HG03571 (cell line): ENCODE measurements around the gene SETD1B.
"Not testable (repeated sequence)": the region's sequence is repeated elsewhere in the genome, so short reads cannot be mapped to it uniquely, and the experiment has no call there.

ENCODE experiments used
- ATAC-seq: cut with Tn5 transposase; IDR thresholded peaks from one replicate; pipeline ENCODE4 v1.9.1; 2021; ENCODE audit not compliant: unreplicated experiment

SETD1B gene

GRCh38 chr12:121779422-121779895 lies 24.4 kb upstream of the SETD1B start:
- no peak for ATAC-seq

GRCh38 chr12:121780429-121780828 lies 23.4 kb upstream of the SETD1B start:
- no peak for ATAC-seq

GRCh38 chr12:121781484-121781997 lies 22.3 kb upstream of the SETD1B start:
- ATAC-seq: no peak

DNA sequence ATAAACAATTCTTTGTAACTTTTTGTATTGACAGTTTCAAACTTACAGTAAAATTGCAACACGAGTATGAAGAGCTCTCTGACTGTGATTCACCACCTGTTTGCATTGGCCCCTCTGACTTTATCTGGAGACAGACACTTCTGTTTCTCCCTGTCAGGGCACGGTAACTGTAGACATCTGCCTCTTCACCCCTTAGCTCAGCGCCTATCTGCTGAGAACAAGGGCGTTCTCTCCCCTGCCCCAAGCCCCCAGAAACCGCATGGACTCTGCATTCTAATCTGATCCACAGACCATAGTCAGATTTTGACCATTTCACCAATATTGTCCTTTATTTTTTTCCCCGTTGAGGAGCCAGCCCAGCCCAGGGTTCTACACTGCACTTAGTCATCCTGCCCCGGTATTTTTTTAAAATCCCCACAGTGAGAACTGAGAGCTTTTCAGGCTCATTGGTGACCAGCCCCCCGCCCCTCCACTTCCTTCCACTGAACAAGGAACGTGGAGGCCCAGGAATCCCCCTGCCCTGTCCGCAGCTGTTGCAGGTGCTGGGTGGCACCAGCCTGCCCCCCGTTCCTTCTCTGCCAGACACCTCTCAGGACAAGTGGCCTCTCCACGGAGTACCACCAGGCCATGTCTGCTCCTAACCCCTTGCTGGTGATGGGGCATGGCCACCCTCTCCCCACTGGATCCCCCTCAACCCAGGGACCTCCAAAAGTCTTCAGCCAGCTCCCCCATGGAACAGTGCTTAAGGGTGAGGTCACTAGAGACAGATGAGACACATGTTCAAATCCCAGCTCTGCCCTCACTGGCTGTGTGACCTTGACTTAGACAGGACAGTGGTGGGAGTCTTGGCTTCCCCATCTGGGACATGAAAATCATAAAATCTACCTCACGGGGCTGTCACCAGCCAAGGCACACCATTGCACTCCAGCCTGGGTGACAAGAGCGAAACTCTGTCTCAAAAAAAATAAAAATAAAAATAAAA lies 21.5 kb upstream of the SETD1B start:
- no peak for ATAC-seq

DNA sequence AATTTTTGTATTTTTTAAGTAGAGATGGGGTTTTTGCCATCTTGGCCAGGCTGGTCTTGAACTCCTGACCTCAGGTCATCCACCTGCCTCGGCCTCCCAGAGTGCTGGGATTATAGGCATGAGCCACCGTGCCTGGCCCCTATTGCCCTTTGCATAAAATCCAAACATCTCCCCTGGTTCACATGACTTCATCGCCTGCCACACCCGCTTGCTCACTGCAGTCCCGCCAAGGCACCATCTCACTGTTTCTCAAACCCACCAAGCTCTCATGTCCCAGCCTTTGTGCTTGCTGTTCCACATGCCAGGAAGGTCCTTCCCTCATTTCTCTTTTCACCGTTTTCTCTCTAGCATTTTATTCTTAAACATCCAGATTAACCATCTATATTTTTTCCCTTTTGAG lies 20.0 kb upstream of the SETD1B start:
- no peak for ATAC-seq

GRCh38 chr12:121784460-121784859 lies 19.3 kb upstream of the SETD1B start:
- no peak for ATAC-seq

GRCh38 chr12:121786440-121786825 lies 17.4 kb upstream of the SETD1B start:
- ATAC-seq: no peak

- ATAC-seq: no peak
Observed at GRCh38 chr12:121787063-121788025, 16.5 kb upstream of the SETD1B start.

DNA sequence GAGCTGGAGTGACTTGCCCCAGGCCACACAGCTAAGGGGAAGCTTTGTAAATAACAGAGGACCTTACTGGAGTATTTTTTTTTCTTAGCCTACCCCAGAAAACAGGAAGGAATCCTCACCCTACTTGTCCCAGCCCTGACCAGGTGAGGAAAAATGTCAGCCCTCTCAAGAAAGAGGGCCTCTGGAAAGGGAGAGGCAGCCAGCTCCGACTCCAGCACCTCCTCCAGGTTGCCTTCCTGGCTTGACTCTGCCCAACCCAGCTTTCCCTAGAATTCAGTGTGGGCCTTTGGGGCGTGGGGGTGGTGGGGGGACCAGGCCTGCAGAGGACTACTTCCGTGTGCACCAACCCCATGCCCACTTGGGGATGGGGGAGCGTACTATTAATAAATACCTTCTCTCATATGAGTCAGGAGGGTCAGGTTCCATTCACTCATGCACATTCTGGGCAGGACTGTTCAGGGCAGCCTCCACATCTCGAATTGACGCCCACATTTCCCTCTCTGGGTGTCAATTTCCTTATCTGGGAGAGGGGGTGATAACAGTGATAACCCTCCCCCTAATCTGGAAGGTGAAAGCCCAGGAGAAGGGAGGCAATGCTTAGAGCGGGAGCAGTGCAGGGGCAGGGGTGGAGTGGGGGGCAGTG lies 15.5 kb upstream of the SETD1B start:
- no peak for ATAC-seq

- no peak for ATAC-seq
Observed at GRCh38 chr12:121789233-121789781, 14.5 kb upstream of the SETD1B start.

DNA sequence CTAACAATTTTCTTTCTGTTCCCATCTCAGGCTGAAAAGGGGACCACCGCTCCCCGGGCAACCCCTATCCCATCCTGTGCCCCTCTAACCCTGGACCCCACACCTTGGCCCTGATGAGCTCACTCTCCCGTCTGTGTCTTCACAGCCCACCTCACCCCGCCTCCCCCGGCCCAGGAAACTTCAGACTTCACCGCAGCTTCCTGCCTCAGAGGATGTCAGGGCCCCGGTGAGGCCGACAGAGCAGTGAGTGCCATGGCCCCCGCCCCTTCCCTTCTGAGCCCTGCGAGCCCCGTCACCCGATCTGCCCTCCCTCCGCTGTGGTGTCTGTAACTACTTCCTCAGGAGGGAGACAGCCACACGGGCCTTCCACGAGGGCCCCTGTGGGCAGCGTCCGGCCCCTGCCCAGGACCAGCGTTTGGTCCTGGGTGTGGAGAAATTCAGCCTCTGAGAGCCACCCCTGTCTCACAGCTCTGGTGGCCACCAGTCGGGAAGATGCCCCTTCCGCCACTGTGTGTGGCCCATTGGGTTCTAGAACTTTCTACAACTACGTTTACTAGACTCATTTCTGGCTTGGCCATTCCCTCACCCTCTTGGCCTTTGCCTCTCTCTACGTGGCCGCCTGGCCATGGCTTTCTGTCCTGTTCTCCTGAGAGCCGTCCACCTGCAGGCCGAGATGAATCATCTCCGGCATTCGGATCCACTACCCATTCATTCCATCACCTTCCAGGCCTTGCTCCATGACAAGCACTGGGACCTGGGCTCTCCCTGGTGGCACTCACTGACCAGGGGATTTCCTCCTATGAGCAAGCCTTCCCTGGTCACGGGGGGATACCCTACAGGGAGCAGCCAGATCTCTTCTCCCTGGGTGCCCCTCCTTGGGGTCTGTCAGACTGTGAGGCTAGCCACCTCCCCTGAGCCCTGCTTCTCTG lies 13.7 kb upstream of the SETD1B start:
- ATAC-seq: peak; percentile 46

GRCh38 chr12:121790785-121791184 lies 13.0 kb upstream of the SETD1B start:
- not testable (repeated sequence) for ATAC-seq

DNA sequence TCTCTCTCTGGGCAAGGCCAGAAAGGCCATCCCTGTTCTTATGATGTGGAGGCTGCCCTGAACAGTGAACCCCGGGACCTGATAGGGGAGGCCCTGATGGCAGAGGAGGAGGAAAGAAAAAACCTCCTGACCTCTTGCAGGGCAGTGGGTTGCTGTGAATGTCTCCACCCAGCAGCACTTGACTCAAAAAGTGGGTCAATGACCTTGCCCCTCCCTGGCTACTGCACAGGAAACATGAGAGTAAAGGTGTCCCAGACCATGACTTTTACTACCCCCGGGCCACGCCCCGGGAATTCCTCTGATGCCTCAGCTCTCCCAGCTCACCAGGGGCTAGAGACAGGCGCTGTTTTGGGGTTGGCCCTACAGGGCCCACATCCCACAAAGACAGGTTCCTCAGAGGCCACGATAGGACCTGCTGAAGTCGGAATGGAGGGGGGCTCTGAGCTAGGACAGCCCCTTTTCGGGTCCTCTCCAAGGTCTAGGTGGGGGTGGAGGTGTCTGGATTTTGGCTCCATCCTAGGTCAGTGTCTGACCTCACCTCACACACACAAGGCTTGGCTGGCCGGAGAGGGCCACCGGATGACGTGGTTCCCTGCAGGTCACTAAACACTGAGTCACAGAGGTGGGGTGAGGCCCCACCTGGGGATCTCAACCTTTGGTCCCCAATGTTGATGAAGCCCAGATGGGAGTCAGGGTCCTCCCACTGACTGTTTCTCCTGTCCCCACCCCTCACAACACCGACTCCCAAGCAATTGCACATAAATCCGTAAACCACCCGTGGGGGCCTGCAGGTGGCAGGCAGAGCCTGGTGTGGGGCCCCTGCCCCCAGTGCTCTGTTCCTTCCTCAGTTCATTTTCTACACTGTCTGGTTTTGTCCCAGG lies 11.9 kb upstream of the SETD1B start:
- no peak for ATAC-seq

DNA sequence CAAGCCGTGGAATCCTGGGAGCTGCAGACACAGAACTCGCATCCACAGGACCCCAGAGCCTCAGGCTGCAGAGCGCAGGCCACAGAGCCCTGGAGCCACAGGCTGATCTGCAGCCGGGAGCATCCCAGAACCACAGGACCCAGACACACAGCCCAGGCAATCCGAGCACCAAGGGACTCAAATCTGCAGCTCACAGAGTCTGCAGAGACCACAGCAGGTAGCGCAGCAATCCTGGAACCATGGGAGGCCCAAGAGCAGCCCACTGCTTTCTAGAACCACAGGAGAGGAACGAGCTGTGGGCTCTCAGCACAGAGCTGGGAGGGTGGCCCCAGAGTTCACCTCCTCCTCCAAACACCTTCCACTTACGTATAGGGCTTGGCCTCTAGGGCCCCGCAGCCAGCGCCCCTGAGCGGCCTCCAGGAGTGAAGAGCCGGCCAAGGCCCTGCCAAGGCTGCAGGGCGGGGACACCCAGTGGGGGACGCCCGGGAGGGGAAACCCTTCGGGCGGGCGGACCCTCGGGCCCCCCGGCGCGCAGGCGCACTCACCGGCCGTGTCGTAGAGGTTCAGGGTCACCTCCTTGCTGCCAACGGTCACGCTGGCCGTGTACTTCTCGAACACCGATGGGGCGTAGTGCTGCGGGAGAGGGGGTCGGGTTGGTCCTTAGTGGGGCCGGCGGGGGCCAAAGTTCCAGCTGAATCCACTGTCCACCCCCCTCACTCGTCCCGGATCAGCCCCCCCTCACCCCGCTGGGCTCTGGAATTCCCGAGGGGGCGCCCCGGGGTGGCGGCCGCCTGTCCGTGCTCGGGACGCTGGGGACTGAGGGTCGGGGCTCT lies 11.0 kb upstream of the SETD1B start:
- no peak for ATAC-seq

DNA sequence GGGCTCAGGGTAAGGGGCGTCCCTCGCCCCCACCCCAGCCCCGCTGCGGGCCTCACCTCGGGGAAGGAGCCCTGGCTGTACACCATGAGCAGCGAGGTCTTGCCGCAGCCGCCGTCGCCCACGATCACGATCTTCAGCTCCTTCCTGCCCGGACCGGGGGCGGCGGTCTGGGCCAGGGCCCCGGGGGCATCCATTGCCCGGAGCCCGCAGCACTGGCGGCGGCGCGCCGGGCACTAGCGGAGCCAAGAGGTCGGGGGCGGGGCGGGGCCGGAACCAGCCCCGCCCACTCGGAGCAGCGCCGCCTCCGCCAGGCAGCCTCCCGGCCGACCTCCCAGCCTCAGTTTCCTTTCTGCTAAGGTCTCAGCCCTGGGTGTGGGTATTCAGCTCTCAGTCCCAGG lies 10.4 kb upstream of the SETD1B start, which contains the start of gene RHOF:
Gene RHOF (minus strand): TSS at position 249 of the 398 bp plus-strand sequence. CDS start 55 bp downstream, at position 194.
- peak; percentile 9 for ATAC-seq

DNA sequence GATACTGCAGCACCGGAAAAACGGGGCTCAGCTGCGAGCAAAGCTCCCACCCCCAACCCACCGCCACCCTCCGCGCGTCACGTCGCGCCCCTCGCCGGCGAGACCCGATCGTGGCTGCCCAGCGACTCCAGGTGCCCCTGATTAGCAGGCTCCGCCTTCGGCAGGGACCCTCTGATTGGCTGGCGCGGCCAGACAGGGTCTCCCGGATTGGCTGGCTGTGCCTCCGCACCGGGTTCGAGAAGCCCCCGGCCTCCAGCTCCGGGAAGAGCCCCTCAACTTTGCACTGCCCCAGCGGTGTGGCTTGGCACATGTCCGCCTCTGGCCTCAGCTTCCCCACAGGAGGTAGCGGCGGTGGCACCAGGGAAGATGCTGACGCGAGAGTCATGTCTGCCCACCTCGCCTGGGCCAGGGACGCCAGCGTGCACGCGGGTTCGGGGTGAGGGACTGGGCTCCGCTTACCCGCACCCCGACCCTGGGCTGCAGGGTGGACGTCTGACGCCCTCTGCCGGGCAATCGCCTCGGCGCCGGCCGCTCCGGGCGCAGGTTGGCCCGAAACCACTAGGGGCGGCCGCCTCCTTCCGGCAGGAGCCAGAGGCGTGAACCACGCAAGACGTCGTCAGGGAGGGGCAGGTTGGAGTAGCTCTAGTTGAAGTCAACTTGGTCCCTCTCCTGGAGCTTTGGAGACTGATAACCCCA lies 9.8 kb upstream of the SETD1B start:
- peak; percentile 33 for ATAC-seq

DNA sequence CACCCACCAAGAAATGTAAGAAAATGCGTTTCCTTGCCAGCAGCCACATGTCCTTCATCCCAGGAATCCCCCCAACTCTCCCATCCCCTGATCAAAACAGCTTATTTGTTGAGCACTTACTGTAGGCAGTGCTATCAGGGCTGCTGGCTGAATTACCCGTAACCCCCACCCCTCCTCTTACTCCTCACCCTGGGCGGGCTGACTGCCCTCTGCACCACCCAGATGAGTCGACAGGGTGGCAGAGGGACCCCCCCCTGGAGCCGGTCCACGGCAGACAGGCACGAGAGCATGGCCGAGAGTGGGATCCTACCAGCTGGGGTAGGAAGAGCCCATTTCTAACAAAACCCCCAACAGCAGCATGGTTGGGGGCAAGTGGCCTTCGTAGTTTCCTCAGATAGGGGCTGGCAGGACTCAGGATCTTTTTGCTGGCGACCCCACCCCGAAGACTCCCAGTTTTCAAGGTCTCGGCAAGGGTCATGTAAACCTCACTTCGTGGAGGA lies 9.2 kb upstream of the SETD1B start:
- no peak for ATAC-seq
